Heart right ventricle (tissue), 16 donors: ENCODE measurements around the gene CEP164. TPM values are rescaled to one million over a fixed set of nuclear protein-coding genes. Genes with fewer than 3 reads are reported as not detected.

Source experiments
- ATAC-seq, 8 donors: fragments of 200-7000 bp; cut with Tn5 transposase; one replicate each; pipeline ENCODE4 v1.9.1; 2020; ENCODE audit warnings: mild to moderate bottlenecking in 8 of 8, moderate library complexity in 8 of 8, moderate number of reproducible peaks in 1 of 8
- DNase-seq, 2 donors: peaks; one replicate each; pipeline ENCODE4 v3.0.0-alpha.2; 2020
- H3K27ac ChIP-seq, 10 donors: fragments of 200-600 bp; sonication (generic) in 2 of 10; one replicate each; pipeline versions ENCODE4 v1.5.0 to v1.8.0; 2020 to 2022; ENCODE audit warnings: mild to moderate bottlenecking in 3 of 10
- H3K27me3 ChIP-seq, 7 donors: fragments of 200-600 bp; one replicate each; pipeline ENCODE4 v1.8.0; 2021 to 2022; ENCODE audit warnings: mild to moderate bottlenecking in 2 of 7
- H3K36me3 ChIP-seq, 9 donors: fragments of 200-600 bp; sonication (generic) in 1 of 9; one replicate each; pipeline versions ENCODE4 v1.5.0 to v1.8.0; 2020 to 2022; ENCODE audit warnings: mild to moderate bottlenecking in 2 of 9
- H3K4me1 ChIP-seq, 9 donors: fragments of 200-600 bp; sonication (generic) in 1 of 9; one replicate each; pipeline versions ENCODE4 v1.5.0 to v1.8.0; 2020 to 2022; ENCODE audit warnings: mild to moderate bottlenecking in 4 of 9
- H3K4me3 ChIP-seq, 10 donors: fragments of 200-600 bp; sonication (generic) in 2 of 10; one replicate each; pipeline versions ENCODE4 v1.5.0 to v1.8.0; 2020 to 2022; ENCODE audit warnings: mild to moderate bottlenecking in 7 of 10, moderate library complexity in 2 of 10
- H3K9me3 ChIP-seq, 11 donors: fragments of 200-600 bp in 10 of 11; sonication (generic) in 2 of 11; one replicate each; pipeline versions ENCODE4 v1.5.0 to v1.8.0; 2013 to 2022; ENCODE audit warnings: mild to moderate bottlenecking in 2 of 11, control low read depth in 1 of 11, moderate library complexity in 1 of 11
- CTCF ChIP-seq, 9 donors: fragments of 200-600 bp; sonication (generic) in 2 of 9; IDR thresholded peaks; one replicate each; pipeline versions ENCODE4 v1.5.0 to v1.8.0; 2021 to 2022; ENCODE audit warnings: antibody characterized with exemption in 9 of 9, mild to moderate bottlenecking in 5 of 9, moderate library complexity in 1 of 9
- WGBS, 2 donors: extraction: QIAGEN DNeasy Blood & Tissue Kit; methylation state at CpG; one replicate each; pipeline ENCODE4 v1.1.7; 2013; ENCODE audit warnings: inconsistent platforms in 1 of 2; 5-methylcytosine and 5-hydroxymethylcytosine counted together
- intact Hi-C, 10 donors: fragments of 100-400 bp; cut with DNase I; formaldehyde crosslinking; loops; one replicate each; pipeline versions ENCODE4 v1.11.1 to v1.14.2; 2022
- polyA plus RNA-seq, 2 donors: library from polyadenylated mRNA; stranded (reverse); fragments of 200-250 nt; gene quantifications; one replicate each; pipeline ENCODE4 v1.2.3, GENCODE V29; 2013
- total RNA-seq, 10 donors: library from RNA; stranded (reverse); fragmentation: NEBNext Ultra II Directional in 3 of 10; extraction: Animal tissue kit (Norgen Biotek cat#: 25700) in 3 of 10; gene quantifications; one replicate each; pipeline versions ENCODE4 v1.2.1 to v1.2.4, GENCODE V29; 2021 to 2023
- donor health status: Arrhythmogenic right ventricular cardiomyopathy.
- donor health status: ischemic (EF 13 %, LVEDD 7.1; RV severe dilation, severe dysfunction).
- donor health status: healthy with polysubstance abuse.
- donor health status: DM: no; HTN: yes; CAD: no.
- donor health status: DM: no; HTN: no; CAD: no.
- donor health status: ischemic (EF 25% LVEDD 6.9; RV normal size, moderate dysfunction).
- donor health status: ischemic (EF 25% LVEDD 5.7; RV mildly dilated, moderate dysfunction).
- donor health status: healthy.
- donor health status: DM: yes; HTN: yes; CAD: no.
- donor health status: Ischemic cardiomyopathy.
- donor health status: ischemic (EF 35%, LVEDD 5.7; RV mildly dilated, moderate dysfunction).
- donor health status: nonischemic (EF 11% LVEDD 7.7; RV severe dilation, severe dysfunction).
- donor health status: DM: yes; HTN: yes; CAD: no.
- donor health status: PGD.
- donor health status: ischemic (EF 29% LVEDD 5.4; RV normal size, mild dysfunction).
- donor health status: nonischemic (EF 23%, LVEDD 6.1; RV moderate dilation, normal function).

CEP164 gene
- total and polyA plus RNA-seq, 12 donors, result 3.5 to 17.9 (median 6.6) TPM

GRCh38 chr11:117369534-117369933, 41.9 kb downstream of the CEP164 start:
- no peak overlapping the region for H3K4me3 ChIP-seq
- H3K36me3 ChIP-seq, result peaks cover 0 to 86% (median 12%) of the 10 kb centered on the region in 9 donors
- H3K27me3 ChIP-seq, result no peaks in the 10 kb centered on the region
- 77 to 89% methylated on average over 1 of the region's 1 CpG for WGBS, 2 donors
- intact Hi-C loops, result no loop called here
- no peak overlapping the region for H3K27ac ChIP-seq
- ATAC-seq (peak in 5 of 8 donors; percentile 12 to 67 (median 51)), DNase-seq (no peak)
- no peaks in the 10 kb centered on the region for H3K4me1 ChIP-seq
- no peaks in the 10 kb centered on the region for H3K9me3 ChIP-seq
- no peak for TF ChIP-seq CTCF (IDR thresholded peaks at IDR 0.05)

- no peak for ATAC-seq
- intact Hi-C loops, result no loop called here
- WGBS, 2 donors, result 97 to 99% methylated on average over 4 of the region's 4 CpGs
- TF ChIP-seq CTCF (IDR thresholded peaks at IDR 0.05), result no peak
- no peaks in the 10 kb centered on the region for H3K27me3 ChIP-seq
- DNase-seq, result no peak
- H3K27ac ChIP-seq, result no peak overlapping the region
- H3K36me3 ChIP-seq, result peaks cover 0 to 86% (median 17%) of the 10 kb centered on the region in 9 donors
- H3K4me1 ChIP-seq, result peaks cover 0 to 7% (median 3%) of the 10 kb centered on the region in 9 donors
- H3K9me3 ChIP-seq, result no peaks in the 10 kb centered on the region
- H3K4me3 ChIP-seq, result no peak overlapping the region
Observed at GRCh38 chr11:117371453-117371852, 43.8 kb downstream of the CEP164 start.

- peaks cover 0 to 81% (median 11%) of the 10 kb centered on the region in 9 donors for H3K36me3 ChIP-seq
- no peak for ATAC-seq
Observed at GRCh38 chr11:117374316-117375055, 46.8 kb downstream of the CEP164 start.

GRCh38 chr11:117375960-117376359, 48.3 kb downstream of the CEP164 start:
- no peaks in the 10 kb centered on the region for H3K9me3 ChIP-seq
- WGBS, 2 donors, result 95 to 96% methylated on average over 5 of the region's 5 CpGs
- H3K27ac ChIP-seq, result no peak overlapping the region
- DNase-seq (no peak), ATAC-seq (no peak)
- intact Hi-C loops, result no loop called here
- H3K36me3 ChIP-seq, result peaks cover 0 to 84% (median 11%) of the 10 kb centered on the region in 9 donors
- no peaks in the 10 kb centered on the region for H3K27me3 ChIP-seq
- H3K4me3 ChIP-seq, result no peak overlapping the region
- TF ChIP-seq CTCF (IDR thresholded peaks at IDR 0.05), result no peak
- H3K4me1 ChIP-seq, result peaks cover 5 to 38% (median 18%) of the 10 kb centered on the region in 9 donors

More at GRCh38 chr11:117374316-117375055, 46.8 kb downstream of the CEP164 start:
- no peak for DNase-seq
- H3K27ac ChIP-seq, result no peak overlapping the region
- no peaks in the 10 kb centered on the region for H3K27me3 ChIP-seq
- TF ChIP-seq CTCF (IDR thresholded peaks at IDR 0.05), result no peak
- intact Hi-C loops, result no loop called here
- H3K4me3 ChIP-seq, result no peak overlapping the region
- 95 to 96% methylated on average over 8 of the region's 8 CpGs for WGBS, 2 donors
- peaks cover 5 to 27% (median 17%) of the 10 kb centered on the region in 9 donors for H3K4me1 ChIP-seq
- H3K9me3 ChIP-seq, result no peaks in the 10 kb centered on the region
